ENCODE results near the gene CDK6.

CDK6 gene

DNA sequence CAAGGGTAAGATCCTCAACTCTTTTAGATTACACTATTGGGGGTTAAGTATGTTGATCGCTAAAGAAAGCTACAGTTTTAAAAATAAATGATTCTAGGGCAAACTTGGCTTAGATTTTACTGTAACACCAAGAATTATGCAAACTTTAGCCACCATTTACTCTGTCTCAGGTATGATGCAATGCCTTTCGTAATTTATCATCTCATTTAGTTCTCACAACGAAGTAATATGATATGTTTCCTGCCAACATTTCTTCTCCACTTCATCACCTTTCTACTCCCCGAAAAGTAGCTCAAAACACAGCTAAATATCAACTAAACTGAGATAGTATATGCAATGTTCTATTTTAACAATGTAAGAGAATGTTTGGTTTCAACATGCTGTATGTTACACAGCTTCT, 267.2 kb downstream of the CDK6 start:
- DNase-seq: no peak

DNA sequence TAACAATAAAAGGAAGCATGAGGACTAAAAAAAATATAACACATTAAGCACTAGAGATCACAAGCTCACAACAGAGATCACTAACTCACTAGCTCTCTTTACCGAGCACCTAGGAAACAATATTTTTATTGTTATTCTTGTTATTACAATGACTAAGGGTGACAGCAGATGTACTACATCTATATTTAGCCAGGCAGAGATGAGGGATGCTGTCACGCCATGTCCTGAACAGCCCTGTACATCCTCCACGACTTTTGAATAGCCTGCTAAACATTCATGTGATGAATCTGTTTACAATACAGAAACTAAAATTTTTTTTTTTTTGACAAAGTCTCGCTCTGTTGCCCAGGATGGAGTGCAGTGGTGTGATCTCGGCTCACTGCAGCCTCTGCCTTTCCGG, 268.9 kb downstream of the CDK6 start:
- no peak for DNase-seq

DNA sequence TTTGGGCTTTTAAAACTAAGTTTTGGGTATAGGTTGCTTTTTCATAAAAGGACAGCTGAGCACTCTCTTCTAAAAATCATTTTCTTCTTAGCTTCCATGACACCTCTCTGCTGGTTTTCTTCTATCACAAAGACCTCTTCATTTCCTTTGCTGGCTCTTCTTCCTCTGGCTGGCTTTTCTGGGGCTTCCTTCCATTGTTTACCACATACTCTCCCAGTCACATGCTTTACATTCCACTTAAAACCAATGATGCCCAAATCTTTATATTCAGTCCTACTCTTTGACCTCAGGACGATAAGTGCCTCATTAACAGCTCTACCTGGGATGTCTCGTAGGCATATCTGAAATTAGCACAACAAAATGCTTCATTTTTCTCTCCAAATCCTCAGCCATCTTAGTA, 273.0 kb downstream of the CDK6 start:
- no peak for DNase-seq

GRCh38 chr7:92560602-92561001, 275.8 kb downstream of the CDK6 start:
- no peak for DNase-seq

- DNase-seq: no peak
Observed at GRCh38 chr7:92557808-92558362, 278.5 kb downstream of the CDK6 start.

DNA sequence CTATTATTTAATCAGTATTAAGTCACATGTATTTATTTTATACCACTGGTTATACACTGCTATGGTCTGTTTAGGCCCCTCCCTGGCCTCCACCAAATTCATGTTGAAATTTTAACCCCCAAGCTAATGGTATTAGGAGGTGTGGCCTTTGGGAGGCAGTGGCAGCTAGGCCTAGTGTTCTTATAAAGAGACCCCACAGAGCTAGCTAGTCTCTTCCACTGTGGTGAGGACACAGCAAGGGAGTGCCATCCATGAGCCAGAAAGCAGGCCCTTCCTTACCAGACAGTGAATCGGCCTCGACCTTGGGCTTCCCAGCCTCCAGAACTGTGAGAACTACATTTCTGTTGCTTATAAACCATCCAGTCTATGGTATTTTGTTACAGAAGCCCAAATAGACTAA, 279.1 kb downstream of the CDK6 start:
- no peak for DNase-seq

Data from KG1 (cell line).